Naive thymus-derived CD8-positive, alpha-beta T cell (primary cell): ENCODE results near the gene CDH23. TPM values are rescaled to one million over a fixed set of nuclear protein-coding genes. Genes with fewer than 3 reads are reported as not detected.

Source experiments
- ATAC-seq, 2 donors: fragments of 150-1000 bp; cut with Tn5 transposase in 1 of 2; sonication (Bioruptor Pico), chemical (Tn5 transposase) in 1 of 2; 1 replicate in 1 of 2; 2 replicates in 1 of 2; pipeline ENCODE4 v1.10.0; 2021; ENCODE audit warnings: mild to moderate bottlenecking in 2 of 2, moderate library complexity in 2 of 2
- POLR2A ChIA-PET: fragments of 350-600 bp; sonication (Branson Sonifier 250); formaldehyde crosslinking; loops from one replicate; lab custom pipeline; 2021; ENCODE audit warnings: antibody characterized with exemption; lab: Charles Lee
- DNase-seq, 10 donors: peaks; one replicate each; pipeline versions ENCODE4 v3.0.0 to v3.0.0-alpha.2; 2020 to 2022
- H3K27ac Mint-ChIP-seq, 10 donors: one replicate each; pipeline ENCODE4 v1.8.0; 2020 to 2022; ENCODE audit warnings: mild to moderate bottlenecking in 10 of 10, mixed read lengths in 10 of 10, moderate library complexity in 4 of 10, inconsistent platforms in 1 of 10
- H3K27me3 Mint-ChIP-seq, 5 donors: one replicate each; pipeline ENCODE4 v1.8.0; 2021 to 2022; ENCODE audit warnings: mixed read lengths in 5 of 5
- H3K36me3 Mint-ChIP-seq, 3 donors: one replicate each; pipeline ENCODE4 v1.8.0; 2020 to 2022; ENCODE audit warnings: mixed read lengths in 3 of 3, mild to moderate bottlenecking in 2 of 3, inconsistent platforms in 1 of 3
- H3K4me1 Mint-ChIP-seq, 4 donors: one replicate each; pipeline ENCODE4 v1.8.0; 2021 to 2022; ENCODE audit warnings: mixed read lengths in 4 of 4
- H3K4me3 Mint-ChIP-seq, 10 donors: one replicate each; pipeline ENCODE4 v1.8.0; 2020 to 2022; ENCODE audit warnings: mild to moderate bottlenecking in 10 of 10, mixed read lengths in 10 of 10, moderate library complexity in 6 of 10, inconsistent platforms in 1 of 10
- H3K9me3 Mint-ChIP-seq, 9 donors: one replicate each; pipeline ENCODE4 v1.8.0; 2020 to 2022; ENCODE audit warnings: mixed read lengths in 9 of 9, mild to moderate bottlenecking in 3 of 9, inconsistent platforms in 1 of 9, moderate library complexity in 1 of 9
- polyA plus RNA-seq, 3 donors: library from polyadenylated mRNA; unstranded; fragments of 300-500 nt; fragmentation: Illumina TruSeq; gene quantifications; one replicate each; pipeline ENCODE4 v1.2.3, GENCODE V29; 2021
- total RNA-seq, 8 experiments: library from RNA in 2 of 8; stranded (reverse) in 2 of 8; gene quantifications; one replicate each; pipeline ENCODE4 v1.2.3 and lab custom pipeline; 2021 to 2026

Gene CDH23
- total and polyA plus RNA-seq, 5 experiments from 2014 or later, result 0.82 to 10.2 (median 3.8) TPM

GRCh38 chr10:71606257-71607081, 209.7 kb downstream of the CDH23 start:
- no peaks in the 10 kb centered on the region for H3K9me3 Mint-ChIP-seq
- DNase-seq (no peak), ATAC-seq (no peak)
- H3K27ac Mint-ChIP-seq, result no peak overlapping the region
- POLR2A ChIA-PET, result interaction anchor here (1.2 kb wide), 1 partner anchor 54 kb away, joined by 4 read pairs; no protein-coding TSS in a partner anchor
- H3K36me3 Mint-ChIP-seq, result no peaks in the 10 kb centered on the region
- H3K27me3 Mint-ChIP-seq, result peaks cover 0 to 3% (median 0%) of the 10 kb centered on the region in 5 donors
- no peak overlapping the region for H3K4me3 Mint-ChIP-seq
- H3K4me1 Mint-ChIP-seq, result peaks cover 0 to 4% (median 3%) of the 10 kb centered on the region in 4 donors

DNA sequence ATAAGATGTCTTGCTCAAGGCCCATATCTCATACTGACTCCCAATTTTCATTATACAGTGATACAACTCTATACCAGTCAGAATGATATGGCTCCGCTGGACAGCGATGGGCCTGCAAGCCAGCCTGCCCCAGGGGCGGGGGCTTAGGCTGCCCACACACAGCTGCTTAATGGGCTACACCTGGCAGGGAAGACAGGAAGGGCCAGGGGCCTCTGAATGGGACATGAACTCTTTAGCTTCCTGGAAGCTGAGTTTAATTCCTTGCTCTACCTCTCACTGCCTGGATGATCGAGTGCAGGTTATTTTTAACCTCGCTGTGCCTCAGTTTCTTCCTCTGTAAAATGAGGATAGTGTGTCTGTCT, 210.3 kb downstream of the CDH23 start:
- DNase-seq (no peak), ATAC-seq (no peak)
- Mint-ChIP-seq H3K27ac (peak overlapping the region in 1 of 10 donors; percentile 40), H3K36me3 (no peaks in the 10 kb centered on the region), H3K9me3 (no peaks in the 10 kb centered on the region), H3K4me3 (no peak overlapping the region), H3K4me1 (peaks cover 0 to 4% (median 3%) of the 10 kb centered on the region in 4 donors), H3K27me3 (peaks cover 0 to 4% (median 3%) of the 10 kb centered on the region in 5 donors)
- POLR2A ChIA-PET, result interaction anchor here (1.2 kb wide), 1 partner anchor 53 kb away, joined by 4 read pairs; no protein-coding TSS in a partner anchor

GRCh38 chr10:71608819-71609768, 212.4 kb downstream of the CDH23 start:
- ATAC-seq (peak in 1 of 2 donors; percentile 47), DNase-seq (peak; percentile 32 to 78 (median 56))
- Mint-ChIP-seq H3K27ac (peak overlapping the region in 1 of 10 donors; percentile 75), H3K36me3 (no peaks in the 10 kb centered on the region), H3K9me3 (no peaks in the 10 kb centered on the region), H3K27me3 (peaks cover 0 to 5% (median 4%) of the 10 kb centered on the region in 5 donors), H3K4me1 (peaks cover 0 to 4% (median 3%) of the 10 kb centered on the region in 4 donors), H3K4me3 (no peak overlapping the region)
- POLR2A ChIA-PET, result no interaction called here

DNA sequence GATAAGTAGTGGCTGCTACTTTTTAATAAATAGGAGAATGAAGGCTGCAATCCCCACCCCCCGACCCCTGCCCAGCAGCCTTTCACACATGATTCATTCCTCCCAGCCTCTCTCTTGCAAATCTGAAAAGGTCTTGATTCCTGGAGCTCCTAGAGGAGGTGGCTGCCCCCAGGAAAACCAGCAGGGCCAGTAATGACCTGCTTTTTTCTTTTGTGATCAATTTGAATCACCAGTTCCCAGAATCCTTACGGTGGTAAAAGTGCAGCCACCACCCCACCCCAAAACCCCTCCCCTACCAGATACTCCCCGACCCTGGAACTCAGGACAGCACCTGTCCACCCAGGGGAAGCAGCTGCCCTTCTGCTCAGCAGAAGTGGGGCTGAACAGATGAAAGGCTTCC, 213.9 kb downstream of the CDH23 start:
- POLR2A ChIA-PET, result no interaction called here
- no peak for ATAC-seq

GRCh38 chr10:71611131-71611530, 214.4 kb downstream of the CDH23 start:
- Mint-ChIP-seq H3K27me3 (peaks cover 0 to 9% (median 4%) of the 10 kb centered on the region in 5 donors), H3K9me3 (no peaks in the 10 kb centered on the region), H3K27ac (no peak overlapping the region), H3K36me3 (no peaks in the 10 kb centered on the region), H3K4me3 (no peak overlapping the region), H3K4me1 (peaks cover 0 to 3% (median 2%) of the 10 kb centered on the region in 4 donors)
- POLR2A ChIA-PET, result interaction anchor here (0.6 kb wide), 1 partner anchor 165 kb away, joined by 4 read pairs; no protein-coding TSS in a partner anchor
- no peak for DNase-seq
- no peak for ATAC-seq

More for the DNA sequence above, 213.9 kb downstream of the CDH23 start:
- Mint-ChIP-seq H3K27ac (no peak overlapping the region), H3K36me3 (no peaks in the 10 kb centered on the region), H3K27me3 (peaks cover 0 to 9% (median 4%) of the 10 kb centered on the region in 5 donors), H3K4me3 (no peak overlapping the region), H3K4me1 (peaks cover 0 to 3% (median 2%) of the 10 kb centered on the region in 4 donors), H3K9me3 (no peaks in the 10 kb centered on the region)
- DNase-seq, result no peak

GRCh38 chr10:71611709-71612422, 215.1 kb downstream of the CDH23 start:
- ATAC-seq, result no peak
- Mint-ChIP-seq H3K27ac (peak overlapping the region in 1 of 10 donors; percentile 20), H3K36me3 (no peaks in the 10 kb centered on the region), H3K9me3 (no peaks in the 10 kb centered on the region), H3K4me1 (peaks cover 0 to 3% (median 2%) of the 10 kb centered on the region in 4 donors), H3K4me3 (no peak overlapping the region), H3K27me3 (peaks cover 0 to 9% (median 4%) of the 10 kb centered on the region in 5 donors)
- no peak for DNase-seq
- POLR2A ChIA-PET, result interaction anchor here (0.6 kb wide), 1 partner anchor 166 kb away, joined by 4 read pairs; no protein-coding TSS in a partner anchor

DNA sequence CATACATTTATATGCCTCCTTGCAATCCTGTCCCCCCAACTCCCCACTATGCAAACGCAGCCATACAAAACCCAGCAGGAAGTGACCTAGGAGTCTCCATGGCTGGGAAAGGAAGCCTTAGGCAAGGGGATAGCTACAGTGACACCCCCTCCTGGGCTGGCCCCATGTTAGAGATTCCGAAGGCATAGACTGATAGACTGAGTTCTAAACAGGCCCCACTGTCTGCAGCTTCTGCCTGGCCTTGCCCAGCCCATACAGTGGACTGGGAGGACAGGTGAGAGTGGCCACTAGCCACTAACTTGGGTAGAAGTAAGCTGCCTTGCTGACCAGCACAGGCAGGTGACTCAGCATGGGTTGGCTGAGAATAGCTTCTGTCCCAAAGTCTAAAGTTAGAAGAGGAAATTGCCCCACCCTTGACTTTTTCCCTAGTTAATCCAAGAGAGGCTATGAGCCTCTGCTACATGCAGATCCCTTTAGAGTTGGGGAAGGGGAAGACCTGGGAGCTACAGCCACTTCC, 216.6 kb downstream of the CDH23 start:
- POLR2A ChIA-PET, result no interaction called here
- Mint-ChIP-seq H3K36me3 (no peaks in the 10 kb centered on the region), H3K9me3 (no peaks in the 10 kb centered on the region), H3K4me3 (no peak overlapping the region), H3K27me3 (peaks cover 0 to 9% (median 4%) of the 10 kb centered on the region in 5 donors), H3K27ac (no peak overlapping the region), H3K4me1 (peaks cover 0 to 3% (median 2%) of the 10 kb centered on the region in 4 donors)
- DNase-seq (no peak), ATAC-seq (no peak)

- H3K4me1 Mint-ChIP-seq, result peaks cover 0 to 3% (median 2%) of the 10 kb centered on the region in 4 donors
- no peak overlapping the region for H3K4me3 Mint-ChIP-seq
- H3K27me3 Mint-ChIP-seq, result peaks cover 0 to 9% (median 4%) of the 10 kb centered on the region in 5 donors
- ATAC-seq, result no peak
- H3K9me3 Mint-ChIP-seq, result no peaks in the 10 kb centered on the region
- H3K36me3 Mint-ChIP-seq, result no peaks in the 10 kb centered on the region
- POLR2A ChIA-PET, result no interaction called here
- DNase-seq, result no peak
- H3K27ac Mint-ChIP-seq, result no peak overlapping the region
Observed at GRCh38 chr10:71613877-71614276, 217.2 kb downstream of the CDH23 start.

DNA sequence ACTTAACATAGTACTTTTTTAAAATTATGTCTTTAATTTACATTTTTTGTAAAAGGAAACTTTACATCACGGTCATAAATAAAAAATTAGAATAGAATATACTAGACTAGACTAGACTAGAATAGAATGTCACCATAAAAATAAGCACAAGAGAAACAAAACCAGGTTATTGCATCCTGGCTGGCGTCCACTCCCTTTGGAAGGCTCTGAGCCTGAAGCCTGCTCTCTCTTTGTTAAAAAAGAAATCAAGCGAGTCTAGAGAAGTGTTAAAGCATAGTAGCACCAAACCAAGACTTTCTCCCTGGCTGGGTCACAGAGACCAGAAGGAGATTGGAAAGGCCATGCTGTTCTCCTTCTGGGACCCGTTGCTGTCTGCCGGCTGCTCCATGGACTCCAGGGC, 218.2 kb downstream of the CDH23 start:
- ATAC-seq (no peak), DNase-seq (no peak)
- Mint-ChIP-seq H3K36me3 (no peaks in the 10 kb centered on the region), H3K27ac (no peak overlapping the region), H3K9me3 (no peaks in the 10 kb centered on the region), H3K27me3 (peaks cover 0 to 9% (median 1%) of the 10 kb centered on the region in 5 donors), H3K4me3 (no peak overlapping the region), H3K4me1 (peaks cover 0 to 4% (median 0%) of the 10 kb centered on the region in 4 donors)
- POLR2A ChIA-PET, result no interaction called here

- peaks cover 0 to 4% (median 0%) of the 10 kb centered on the region in 4 donors for H3K4me1 Mint-ChIP-seq
- DNase-seq, result no peak
- H3K9me3 Mint-ChIP-seq, result no peaks in the 10 kb centered on the region
- no peak overlapping the region for H3K27ac Mint-ChIP-seq
- H3K27me3 Mint-ChIP-seq, result peaks cover 0 to 9% (median 3%) of the 10 kb centered on the region in 5 donors
- H3K36me3 Mint-ChIP-seq, result no peaks in the 10 kb centered on the region
- H3K4me3 Mint-ChIP-seq, result no peak overlapping the region
- no peak for ATAC-seq
- POLR2A ChIA-PET, result no interaction called here
Observed at GRCh38 chr10:71615538-71616329, 219.0 kb downstream of the CDH23 start.
